GM18508 (cell line): ENCODE measurements around the gene PTPN14.

Experiments
- ATAC-seq: cut with Tn5 transposase; IDR thresholded peaks from one replicate; pipeline ENCODE4 v1.9.1; 2021; ENCODE audit warnings: moderate number of reproducible peaks; ENCODE audit not compliant: insufficient read depth, unreplicated experiment

The PTPN14 gene

DNA sequence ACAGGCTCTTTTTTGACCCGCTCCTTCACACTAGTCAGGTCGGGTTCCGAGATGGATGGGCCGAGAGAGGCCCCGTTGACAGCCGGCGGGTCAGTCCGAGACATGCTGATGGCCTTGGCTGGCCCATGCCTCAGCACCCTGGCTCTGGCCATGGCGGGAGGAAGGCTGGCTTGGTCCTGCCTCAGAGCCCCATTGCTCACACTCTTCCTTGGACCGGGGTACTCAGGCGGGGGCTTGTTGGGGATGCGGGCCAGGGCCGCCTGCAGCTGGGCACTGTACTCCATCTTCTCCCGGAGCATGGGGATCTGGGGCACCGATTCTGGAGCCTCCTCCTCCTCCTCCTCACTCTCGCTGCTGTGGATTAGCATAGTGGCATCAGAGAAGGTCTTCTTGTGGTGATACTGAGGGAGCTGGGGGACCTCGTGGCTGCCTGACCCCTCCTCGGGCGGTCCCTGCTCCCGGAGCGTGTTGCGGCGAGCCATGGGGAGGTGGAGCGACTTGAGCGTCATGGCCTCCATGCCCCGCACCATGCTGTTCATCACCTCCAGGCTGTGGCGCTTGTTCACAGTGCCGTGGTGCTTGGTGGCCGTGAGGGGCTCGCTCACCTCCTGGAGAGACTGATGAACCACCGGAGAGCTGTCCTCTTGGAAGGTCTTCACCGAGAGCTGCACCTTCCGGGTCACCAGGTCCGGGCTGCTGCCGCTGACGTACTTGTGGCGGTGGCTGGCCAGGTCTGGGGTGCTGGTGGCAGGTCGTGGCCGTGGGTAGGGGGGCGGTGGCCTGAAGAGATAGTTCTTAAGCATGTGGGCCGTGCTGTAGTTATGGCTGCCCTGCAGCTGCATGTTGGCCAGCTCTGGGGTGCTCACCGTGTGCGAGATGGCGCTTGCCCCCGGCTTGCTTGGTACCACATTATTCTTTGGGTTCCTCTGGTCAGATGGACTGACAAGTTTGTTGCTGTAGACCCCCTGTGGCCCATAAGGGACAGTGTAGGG, 167.7 kb downstream of the PTPN14 start:
- no peak for ATAC-seq

DNA sequence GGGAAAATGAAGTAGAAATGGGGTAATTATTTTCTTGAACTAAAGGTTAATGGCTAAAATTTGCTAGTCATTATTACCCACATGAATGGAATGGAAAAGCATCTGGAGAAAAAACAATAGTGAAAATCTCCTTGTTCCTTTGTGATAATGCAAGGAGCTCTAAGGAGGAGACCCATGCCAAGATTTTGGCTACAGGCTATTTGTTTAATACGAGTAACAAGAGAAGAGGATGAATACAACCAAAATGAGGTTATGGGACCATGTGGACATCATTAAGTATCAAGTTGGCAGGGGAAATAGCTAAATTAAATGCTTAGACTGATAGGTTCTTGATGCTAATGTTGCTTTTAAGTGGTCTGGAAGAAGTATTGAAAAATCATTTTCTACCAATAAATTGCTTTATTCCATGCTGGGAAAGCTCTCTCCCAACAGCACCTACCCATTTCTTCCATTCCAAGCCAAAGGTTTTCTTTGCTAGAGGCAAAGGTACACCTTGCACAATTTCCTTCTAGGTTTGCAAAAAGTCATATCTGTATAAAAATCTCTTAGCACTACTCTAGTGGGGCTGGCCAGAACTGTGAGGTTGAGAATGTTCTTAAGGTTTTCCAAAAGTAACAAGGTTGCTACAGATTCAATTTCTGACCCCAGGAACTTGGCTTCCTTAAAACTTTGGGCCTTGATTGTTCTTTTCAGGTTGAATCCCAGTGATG, 170.3 kb downstream of the PTPN14 start:
- no peak for ATAC-seq

DNA sequence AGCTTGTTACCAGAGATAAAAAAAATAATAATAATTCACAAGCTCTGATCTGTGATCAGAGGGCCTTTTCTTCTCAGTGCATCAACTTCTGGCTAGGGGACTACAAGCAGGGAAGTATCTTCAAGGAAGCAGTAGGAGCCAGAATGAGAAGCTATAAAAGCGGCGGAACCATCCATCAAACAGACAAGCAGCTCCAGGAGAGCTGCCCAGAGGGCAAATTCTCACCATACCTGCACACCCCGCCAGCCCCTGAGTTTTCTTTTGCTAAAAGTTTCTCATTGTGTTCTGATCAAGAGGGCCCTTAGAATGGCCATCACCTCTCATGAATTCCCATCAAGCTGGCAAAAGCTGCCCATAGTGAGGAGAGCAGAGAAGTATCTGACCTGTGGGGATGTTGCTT, 171.0 kb downstream of the PTPN14 start:
- no peak for ATAC-seq

DNA sequence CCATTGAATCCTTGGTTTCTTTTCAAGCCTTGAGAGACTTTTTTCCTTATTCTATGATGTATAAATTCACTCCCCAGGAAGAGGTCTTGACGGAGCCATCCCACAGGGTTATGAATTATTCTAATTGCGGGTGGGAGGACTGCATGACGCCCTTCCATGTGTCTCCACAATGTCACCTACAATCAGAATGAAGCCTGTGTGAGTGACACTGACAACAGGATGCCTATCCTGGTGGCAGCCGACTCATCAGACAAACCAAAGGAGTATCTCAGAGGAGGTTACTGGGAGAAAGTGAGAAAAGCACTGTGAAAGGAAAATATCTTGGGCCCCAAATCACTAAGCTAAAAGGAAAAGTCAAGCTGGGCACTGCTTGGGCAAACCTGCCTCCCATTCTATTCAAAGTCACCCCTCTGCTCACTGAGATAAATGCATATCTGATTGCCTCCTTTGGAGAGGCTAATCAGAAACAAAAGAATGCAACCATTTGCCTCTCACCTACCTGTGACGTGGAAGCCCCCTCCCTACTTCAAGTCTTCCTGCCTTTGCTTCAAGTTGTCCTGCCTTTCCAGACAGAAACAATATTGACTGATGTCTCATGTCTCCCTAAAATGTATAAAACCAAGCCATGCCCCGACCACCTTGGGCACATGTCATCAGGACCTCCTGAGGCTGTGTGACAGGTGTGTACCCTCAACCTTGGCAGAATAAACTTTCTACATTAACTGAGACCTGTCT, 172.0 kb downstream of the PTPN14 start:
- ATAC-seq: no peak

DNA sequence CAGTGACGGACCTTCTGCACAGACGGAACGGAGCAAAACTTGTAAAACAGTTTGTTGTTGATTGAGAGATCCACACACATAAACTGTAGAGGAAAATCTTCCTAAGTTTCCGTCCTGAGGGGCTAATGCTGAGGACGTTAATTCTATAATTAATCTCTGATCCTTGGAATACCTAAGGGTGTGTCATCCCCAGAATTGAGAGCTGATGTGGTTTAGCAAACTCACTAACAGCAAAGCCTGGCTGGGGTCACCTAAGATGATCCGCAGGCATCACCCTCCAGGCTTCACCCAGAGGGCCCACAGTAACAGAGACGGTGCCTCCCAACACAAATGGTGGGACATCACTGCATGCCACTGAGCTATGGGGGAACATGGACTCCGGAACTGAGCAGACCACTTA, 172.9 kb downstream of the PTPN14 start:
- no peak for ATAC-seq

DNA sequence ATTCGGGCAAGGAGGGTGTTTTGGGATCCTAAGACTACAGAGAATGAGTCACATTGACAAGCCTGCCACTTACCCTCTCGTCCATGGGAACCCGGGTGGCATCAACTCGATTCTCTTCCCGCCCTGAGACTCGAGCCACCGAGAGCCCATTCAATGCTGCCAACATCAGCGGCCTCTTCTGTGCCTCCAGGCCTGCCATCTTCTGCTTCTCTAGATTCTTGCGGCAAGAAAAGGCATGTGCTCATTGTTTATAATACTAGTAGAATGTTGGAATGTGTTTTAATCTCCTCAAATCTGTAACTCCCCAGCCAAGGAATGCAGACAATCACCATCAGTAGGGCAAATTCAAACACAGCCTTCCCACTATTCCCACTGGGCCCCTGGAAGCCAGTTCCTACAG, 173.5 kb downstream of the PTPN14 start:
- ATAC-seq: no peak

DNA sequence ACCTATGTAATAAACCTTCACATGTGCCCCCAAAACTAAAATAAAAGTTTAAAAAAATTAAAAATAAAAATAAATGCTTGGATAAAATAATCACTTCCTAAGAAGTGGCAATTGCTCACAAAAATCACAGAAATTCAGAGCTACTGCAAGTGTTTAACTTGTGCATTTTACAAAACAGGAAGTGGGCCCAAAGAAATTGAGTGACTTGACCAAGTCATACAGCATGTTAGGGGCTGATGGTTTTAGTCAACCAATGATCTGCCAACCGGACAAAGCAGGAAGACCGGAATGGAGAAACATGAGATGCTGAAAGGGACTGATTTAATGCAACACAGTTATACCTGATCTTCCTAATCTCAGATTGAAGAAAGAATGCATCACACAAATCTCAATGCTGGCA, 173.9 kb downstream of the PTPN14 start:
- ATAC-seq: no peak

DNA sequence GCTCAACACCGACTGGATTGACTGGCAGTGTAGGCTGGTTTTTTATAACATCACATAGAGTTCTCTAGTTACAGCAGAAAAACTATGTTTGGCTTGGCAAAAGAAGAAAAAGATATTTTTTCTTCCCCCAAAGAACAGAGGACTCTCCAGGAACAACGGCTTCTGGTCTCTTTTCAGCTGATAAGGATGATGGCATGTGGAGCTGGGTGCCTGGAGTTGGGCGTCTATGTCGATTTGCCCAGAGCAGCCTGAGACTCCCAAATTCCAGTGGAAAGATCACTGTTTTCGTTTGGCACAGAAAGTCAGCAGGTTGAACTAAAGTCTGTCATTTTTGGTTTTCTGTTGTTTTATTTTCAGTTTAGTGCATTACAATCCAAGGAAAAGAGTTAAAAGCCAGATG, 179.3 kb downstream of the PTPN14 start:
- ATAC-seq: no peak

DNA sequence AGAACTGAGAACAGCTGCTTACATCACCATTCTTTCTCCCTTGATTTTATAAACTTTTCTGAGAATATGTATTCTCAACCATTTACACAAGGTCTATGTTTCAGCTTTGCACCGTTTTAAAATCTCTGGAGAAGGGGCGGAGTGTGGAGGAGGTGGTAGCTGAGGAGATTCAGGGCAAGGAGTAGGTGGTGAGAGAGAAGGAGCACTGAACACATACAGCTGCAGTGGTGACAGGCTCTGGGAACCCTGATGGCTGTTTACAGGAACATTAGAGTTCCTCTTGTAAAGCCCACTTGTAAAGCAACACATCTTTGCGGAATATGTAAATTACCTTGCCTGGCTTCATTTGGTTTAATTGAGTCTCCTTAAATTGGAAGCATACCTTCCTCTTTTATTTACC, 180.8 kb downstream of the PTPN14 start:
- no peak for ATAC-seq

DNA sequence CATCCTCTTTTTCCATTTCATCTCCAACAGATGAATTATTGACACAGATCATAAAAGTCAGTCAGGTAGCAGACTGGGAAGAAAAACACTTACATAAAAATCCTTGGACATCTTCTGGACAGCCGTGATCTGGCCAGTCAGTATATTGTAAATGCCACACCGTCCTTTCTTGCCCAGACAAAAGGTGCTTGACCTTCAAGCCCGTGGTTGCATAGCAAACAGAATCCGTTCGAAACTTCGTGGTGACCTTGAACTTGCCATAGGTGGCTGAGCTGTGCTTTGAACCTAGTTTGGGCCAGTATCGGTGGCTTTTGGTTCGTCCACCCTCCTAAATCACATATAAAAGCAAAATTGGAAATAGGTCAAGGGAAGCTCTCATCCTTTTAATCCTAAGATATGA, 182.0 kb downstream of the PTPN14 start:
- no peak for ATAC-seq

DNA sequence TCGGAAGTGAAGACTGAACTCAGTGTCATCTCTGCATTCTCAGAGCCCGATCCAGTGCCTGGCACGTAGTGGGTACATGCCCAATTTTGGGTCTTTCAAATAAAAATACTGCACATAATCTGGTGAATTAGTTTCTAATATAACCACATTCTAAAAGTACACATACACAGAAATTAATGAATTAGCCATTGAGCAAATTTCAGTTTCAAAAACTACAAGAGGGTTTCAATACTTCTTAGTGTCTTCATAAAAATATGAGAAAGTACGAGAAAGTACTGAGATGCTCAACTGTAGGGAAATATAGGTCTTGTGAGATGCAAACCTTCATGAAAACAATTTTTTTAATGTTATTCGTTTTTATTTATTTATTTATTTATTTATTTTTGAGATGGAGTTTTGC, 183.6 kb downstream of the PTPN14 start:
- ATAC-seq: no peak

DNA sequence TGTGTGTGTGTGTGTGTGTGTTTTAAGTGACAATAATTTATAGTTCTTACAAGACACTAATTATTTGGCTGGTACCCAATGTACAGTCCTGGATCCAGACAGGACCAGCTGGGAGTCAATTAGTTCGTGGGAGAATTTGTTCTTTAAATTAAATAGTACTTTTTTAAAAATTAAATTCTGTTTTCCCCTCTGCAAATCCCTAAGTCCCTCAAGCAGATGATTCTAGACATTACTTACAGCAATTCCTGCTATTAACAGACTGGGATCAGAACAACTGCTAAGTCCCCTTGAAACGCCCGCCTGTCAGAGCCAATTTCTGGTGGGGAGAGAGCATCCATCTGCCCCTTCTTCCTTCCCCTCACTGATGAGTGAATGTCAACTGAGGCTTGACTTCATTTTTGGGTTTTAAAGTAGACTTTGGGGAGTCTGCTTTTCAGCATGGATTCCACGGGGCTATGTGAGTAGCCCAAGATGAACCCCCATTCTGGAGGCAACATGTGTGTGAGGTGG, 186.6 kb downstream of the PTPN14 start:
- ATAC-seq: no peak

DNA sequence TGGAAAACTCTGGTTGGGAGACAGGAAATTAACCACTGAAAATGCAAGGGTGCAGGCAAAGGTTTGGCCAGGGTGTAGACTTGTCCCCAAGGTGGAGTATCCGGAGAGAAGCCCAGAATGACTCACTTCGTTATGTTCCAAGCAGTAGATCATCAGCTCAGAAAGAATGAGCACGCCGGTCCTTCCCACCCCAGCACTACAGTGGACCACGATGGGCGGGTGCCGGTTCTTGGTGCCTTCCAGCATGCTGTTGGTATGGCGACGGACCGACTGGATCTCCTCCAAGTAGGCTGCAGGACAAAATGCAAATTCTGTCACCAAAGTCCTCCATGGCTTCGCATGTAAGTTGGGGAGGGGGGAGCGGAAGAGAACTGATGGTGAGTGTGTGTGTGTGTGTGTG, 187.0 kb downstream of the PTPN14 start:
- ATAC-seq: no peak

DNA sequence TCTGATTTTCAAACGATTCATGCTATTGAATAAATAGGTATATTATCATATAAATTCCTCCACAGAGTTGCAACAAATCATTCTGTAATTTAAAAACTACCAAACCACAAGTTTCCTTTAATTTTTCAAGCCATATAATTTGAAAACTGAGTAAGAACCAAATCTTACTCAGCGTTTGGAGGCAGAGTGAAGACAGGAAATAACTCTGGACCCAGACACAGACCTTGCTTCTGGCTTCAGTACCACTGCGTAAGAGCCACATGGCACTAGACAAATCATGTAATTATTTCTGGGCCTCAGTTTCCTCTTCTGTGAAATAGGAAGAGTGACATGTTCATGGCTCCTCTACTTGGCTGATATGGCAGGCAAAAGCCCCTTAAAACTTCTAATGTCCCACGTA, 188.0 kb downstream of the PTPN14 start:
- ATAC-seq: no peak

DNA sequence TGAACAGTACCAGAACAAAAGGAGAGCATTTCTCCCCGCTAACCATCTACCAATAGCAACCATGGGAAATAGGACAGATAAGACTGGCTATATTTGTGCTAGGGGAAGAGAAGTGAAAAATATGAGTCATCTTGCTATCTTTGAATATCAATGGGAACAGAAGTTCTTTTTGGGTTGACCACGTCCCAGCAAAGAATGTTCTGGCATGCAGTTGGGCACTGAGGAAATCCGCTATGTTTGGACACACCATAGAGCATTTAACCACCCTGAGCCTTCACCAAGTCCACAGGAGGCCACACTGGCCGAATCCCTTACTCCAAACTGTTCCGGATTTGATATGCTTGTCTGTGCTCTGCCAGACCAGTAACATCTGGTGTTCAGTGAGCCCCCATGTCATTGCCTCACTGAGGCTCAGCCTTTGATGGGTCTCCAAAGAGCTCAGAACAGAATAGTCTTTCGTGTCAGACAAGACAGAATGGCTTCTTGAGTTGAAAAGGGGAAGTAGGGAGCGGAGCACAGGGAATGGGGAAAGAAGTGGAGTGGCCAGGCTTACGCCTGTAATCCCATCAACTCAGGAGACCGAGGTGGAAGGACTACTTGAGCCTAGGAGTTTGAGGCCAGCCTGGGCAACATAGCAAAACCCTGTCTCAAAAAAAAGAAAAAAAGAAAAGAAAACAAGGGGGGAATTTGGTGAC, 189.1 kb downstream of the PTPN14 start:
- ATAC-seq: no peak

DNA sequence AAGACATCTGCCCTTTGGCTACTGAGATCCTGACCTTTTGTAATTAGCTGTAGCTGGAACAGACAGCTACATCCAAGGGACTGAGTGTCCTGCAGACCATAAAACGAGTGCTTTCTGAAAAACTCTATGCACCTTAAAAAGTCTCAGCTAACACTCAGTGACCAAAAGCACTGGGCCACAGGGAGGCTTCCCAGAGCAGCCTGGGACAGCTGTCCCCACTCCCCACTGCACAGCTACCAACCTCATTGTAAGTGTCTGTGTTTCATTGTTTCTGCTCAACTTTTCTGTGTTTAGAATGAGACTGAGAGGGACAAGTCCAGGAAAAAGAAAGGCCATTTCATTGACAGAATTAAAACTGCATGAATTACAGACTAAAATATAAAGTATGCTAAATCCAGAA, 189.8 kb downstream of the PTPN14 start:
- ATAC-seq: no peak

DNA sequence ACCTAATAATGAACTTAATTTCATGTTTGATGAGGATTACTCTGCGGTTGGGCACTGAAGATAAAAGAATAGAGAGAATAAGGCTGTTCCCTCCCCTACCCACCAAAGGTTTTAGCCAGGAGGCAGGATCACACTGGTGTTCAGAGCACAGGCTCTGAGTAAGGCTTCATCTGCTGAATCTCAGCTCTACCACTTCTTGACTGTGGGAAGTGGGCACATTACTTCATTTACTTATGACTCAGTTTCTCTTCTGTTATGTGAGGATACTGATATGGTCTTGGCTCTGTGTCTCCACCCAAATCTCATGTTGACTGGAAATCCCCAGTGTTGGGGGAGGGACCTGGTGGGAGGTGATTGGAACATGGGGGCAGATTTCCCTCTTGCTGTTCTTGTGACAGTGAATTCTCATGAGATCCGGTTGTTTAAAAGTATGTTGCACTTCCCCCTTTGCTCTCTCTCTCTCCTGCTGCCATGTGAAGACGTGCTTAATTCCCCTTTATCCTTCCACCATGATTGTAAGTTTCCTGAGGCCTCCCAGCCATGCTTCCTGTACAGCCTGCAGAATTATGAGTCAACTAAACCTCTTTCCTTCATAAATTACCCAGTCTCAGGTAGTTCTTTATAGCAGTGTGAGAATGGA, 190.8 kb downstream of the PTPN14 start:
- ATAC-seq: no peak

DNA sequence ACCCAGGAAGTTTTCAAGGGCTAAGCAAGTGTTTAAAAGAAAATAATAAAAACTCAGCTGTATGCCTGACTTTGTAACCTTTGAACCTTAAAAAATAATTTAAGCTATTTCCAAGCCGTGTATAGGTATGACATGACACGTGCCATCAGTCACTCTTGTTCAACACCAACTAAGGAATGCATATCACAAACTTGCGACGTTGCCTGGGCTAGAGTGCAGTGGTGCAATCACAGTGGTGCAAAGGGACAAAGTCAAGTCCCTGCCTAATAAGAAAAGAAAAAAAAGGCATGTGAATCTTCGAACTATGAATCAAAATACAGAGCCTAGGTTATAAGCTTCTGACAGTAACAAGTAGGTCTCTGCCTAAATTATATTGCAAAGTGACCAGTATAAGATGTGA, 191.3 kb downstream of the PTPN14 start:
- ATAC-seq: no peak

DNA sequence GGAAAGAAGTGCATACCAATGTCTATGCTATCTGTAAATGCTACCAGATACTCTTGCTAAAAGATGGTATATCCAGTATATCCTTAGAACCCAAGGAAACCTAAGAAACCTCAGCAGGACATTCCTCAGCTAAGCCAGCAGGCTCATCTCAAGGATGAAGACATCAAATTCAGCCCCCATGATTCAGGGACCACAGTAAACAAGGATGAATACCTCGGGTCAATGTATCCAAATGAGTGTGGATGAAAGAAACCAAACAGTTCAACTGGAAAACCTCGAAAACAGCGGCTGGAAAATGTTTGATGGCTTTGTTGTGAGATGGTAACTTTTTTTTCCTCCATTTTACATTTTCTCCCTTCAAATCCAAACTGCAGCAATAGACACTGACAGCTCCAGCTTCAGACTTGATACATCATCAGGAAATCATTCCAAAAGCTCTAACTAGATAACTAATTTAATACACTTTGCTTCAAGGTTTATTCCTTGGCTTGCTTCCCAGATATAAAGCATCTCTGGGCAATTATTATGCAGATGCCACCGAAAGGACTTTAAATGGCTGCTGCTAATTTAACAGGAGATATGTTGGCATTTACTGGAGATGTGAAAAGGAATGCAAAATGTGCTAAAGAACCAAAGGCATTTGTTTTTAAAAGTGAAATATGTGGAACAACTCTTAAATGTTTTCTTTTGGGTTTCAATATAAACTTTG, 196.8 kb downstream of the PTPN14 start:
- ATAC-seq: no peak
